GM18873 (cell line): Measurements from ENCODE around the gene TM7SF2.
"Not testable (repeated sequence)": the region's sequence is repeated elsewhere in the genome, so short reads cannot be mapped to it uniquely, and the experiment has no call there.

ENCODE experiments used
- ATAC-seq: cut with Tn5 transposase; IDR thresholded peaks from one replicate; pipeline ENCODE4 v1.9.1; 2021; ENCODE audit warnings: mild to moderate bottlenecking, moderate library complexity, moderate number of reproducible peaks; ENCODE audit not compliant: unreplicated experiment, low FRiP score

TM7SF2 gene

DNA sequence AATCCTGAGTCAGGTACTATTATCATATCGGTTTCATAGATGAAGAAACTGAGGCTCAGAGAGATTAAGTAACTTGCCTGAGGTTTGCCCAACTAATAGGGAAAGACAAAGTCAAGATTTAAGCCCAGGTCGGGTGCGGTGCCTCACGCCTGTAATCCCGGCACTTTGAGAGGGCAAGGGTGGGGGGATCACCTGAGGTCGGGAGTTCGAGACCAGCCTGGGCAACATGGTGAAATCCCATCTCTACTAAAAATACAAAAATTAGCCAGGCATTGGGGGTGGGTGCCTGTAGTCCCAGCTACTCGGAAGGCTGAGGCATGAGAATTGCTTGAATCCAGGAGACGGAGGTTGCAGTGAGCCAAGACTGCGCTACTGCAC lies 38.4 kb downstream of the TM7SF2 start:
- not testable (repeated sequence) for ATAC-seq

DNA sequence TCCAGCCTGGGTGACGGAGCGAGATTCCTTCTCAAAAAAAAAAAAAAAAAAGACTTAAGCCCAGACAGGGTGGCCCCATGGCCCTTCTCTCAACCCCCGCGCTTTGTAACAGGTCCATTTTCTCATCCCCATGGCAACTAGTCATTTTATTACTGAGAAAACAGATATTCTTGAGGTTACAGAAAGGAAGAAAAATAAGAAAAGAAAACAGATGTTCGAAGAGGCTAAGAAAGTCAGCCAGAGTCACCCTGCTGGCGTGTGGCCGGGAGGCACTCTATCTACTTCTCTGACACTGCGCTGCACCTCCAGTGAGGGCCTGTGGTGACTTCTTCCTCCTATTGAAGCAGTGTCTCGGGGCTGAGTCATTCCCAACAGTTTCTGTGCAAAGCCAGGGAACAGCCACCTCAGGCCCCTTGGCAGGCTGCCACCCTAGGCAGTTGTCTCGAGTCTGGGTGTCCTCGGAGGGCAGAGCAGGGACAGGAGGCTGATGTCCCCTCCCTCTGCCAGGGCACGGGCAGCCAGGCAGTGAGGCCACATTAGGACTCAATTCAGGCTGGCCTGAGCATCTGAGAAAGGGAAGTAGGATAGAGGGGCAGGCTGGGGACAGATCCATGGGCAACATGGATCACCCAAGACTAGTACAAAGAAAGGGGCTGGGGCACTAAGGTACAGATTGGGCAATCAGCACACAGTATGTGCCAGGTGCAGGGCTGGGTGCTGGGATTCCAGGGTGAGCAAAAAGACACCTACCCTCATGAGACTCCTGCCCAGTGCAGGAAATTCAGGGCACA lies 39.0 kb downstream of the TM7SF2 start:
- ATAC-seq, result no peak

DNA sequence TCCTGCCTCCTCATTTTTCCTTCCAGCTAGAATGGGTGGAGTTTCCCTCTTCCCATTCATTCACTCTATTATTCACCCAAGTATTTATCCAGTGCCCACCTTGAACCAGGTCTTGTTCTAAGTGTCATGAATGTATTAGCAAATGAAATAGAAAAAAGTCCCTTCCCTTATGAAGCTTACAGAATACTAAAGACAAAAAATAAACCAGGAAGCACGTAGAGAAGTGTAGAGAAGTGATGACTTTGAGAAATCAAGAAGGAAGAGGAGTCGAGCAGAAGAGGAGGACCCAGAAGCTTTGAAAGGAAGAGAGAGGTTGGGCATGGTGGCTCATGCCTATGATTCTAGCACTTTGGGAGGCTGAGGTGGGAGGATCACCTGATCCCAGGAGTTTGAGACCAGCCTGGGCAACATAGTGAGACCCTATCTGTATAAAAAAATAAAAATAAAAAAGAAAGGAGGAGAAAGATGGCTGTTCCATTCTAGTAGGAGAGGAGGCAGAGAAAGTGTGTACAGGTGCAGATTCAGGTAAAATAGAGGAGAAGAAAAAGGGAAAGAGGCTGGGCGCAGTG lies 39.7 kb downstream of the TM7SF2 start:
- no peak for ATAC-seq

DNA sequence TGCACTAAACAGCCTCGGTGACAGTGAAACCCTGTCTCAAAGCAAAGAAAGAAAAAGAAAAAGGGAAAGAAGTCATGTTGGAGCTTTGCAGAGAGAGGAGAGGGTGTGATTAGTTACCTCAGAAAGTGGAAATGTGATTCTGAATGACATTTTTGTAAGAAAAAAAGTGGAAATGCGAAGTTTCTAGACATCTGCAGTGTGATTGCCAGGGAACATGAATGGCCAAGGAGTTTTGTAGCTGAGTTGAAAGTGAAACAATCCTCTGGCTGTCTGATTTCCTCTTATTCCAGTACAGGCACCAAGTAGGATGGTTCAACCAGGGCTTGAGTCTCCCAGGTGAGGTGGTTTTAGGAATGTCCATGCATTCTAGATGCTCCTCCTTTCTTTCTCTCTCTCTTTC lies 40.5 kb downstream of the TM7SF2 start:
- ATAC-seq, result no peak

DNA sequence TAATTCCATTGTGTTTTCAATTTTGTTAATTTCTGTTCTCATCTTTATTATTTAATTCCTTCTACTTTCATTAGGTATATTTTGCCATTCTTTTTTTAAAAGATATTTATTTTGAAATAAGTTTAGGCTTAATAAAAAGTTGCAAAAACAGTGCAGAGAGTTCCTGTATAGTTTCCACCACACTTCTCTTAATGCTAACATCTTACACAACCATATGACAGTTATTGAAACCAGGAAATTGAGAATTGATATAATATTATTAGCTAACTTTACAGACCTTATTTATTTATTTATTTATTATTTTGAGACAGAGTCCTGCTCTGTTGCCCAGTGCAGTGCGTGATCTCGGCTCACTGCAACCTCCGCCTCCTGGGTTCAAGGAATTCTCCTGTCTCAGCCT lies 44.6 kb downstream of the TM7SF2 start:
- ATAC-seq, result no peak

DNA sequence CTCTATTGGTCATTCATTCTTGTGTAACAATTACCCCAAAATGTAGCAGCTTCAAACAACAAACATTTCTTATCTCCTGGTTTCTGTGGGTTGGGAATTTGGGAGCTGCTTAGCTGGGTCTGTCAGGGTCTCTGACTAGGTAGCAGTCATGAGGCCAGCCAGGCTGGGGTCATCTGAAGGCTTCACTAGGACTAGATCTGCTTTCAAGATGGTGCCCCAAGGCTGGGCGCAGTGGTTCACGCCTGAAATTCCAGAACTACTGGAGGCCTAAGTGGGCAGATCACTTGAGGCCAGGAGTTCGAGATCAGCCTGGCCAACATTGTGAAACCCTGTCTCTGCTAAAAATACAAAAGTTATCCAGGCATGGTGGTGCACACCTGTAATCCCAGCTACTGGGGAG lies 45.3 kb downstream of the TM7SF2 start:
- no peak for ATAC-seq

DNA sequence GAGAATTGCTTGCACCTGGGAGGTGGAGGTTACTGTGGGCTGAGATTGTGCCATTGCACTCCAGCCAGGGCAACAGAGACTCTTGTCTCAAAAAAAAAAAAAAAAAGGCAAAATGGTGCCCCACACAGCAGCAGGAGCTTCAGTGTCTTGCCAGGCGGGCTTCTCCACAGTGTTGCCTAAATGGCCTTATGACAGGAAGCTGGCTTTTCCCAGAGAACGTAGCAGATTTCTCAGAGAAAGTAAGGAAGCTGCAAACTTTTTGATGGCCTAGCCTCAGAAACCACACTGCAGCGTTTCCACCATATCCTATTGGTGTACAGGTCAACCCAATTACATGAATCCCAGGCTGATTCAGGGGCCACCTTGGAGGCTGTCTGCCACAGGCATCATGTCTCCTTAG lies 45.7 kb downstream of the TM7SF2 start:
- ATAC-seq, result no peak

DNA sequence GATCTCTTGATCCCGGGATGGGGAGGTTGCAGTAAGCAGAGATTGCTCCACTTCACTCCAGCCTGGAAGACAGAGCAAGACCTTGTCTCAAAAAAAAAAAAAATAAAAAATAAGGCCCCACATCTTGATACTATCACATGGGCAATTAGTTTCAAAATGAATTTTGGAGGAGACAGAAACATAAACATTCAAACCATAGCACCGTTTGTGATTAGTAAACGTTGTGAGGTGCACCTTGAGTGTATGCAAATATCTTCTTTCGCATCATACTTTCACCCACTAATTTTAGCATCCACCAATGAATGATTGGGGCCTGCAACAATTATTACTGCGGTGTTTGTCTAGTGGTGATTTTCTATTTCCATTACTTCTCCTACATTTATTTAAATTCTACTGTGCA lies 47.3 kb downstream of the TM7SF2 start:
- ATAC-seq, result peak; percentile 50

DNA sequence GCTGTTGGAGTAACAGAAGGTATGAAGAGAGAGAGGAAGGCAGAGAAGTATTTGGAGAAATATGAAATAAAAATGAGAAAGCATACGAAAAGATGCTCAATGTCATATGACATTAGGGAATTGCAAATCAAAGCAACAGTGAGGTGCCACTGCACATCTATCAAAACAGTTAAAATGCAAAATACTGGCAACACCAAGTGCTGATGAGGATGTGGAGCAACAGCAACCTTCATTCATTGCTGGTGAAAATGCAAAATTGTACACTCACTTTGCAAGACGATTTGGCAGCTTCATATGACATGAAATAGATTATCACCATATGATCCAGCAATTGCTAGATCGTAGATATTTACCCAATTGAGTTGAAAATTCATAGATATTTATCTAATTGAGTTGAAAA lies 49.0 kb downstream of the TM7SF2 start:
- ATAC-seq, result no peak

DNA sequence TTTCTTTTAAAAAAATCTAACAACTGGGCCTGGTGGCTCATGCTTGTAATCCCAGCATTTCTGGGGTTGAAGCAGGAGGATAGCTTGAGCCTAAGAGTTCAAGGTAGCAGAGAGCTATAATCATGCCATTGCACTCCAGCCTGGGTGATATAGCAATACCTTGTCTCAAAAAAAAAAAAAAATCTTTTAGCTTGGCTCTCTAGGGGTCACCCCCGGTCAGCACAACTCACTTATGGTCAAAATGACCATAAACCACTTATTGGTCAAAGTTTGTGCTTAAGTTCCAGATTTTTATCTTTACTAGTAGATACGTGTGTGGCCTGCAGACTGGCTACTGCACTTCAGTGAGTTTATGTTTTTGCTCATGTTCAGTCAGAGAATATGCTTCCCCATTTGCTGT lies 52.0 kb downstream of the TM7SF2 start:
- no peak for ATAC-seq
